NCI-H460 (cell line): Measurements from ENCODE around the gene RPS28. TPM values are rescaled to one million over a fixed set of nuclear protein-coding genes. Genes with fewer than 3 reads are reported as not detected.
"Not testable (repeated sequence)": the region's sequence is repeated elsewhere in the genome, so short reads cannot be mapped to it uniquely, and the experiment has no call there.

Experiments used
- DNase-seq: peaks from one replicate; pipeline ENCODE4 v3.0.0-alpha.2; 2016; ENCODE audit warnings: low read depth; ENCODE audit errors: extremely low read depth
- total RNA-seq: library from RNA; depleted of rRNA; stranded (reverse); fragments of >200 nt; shearing (Covaris generic); gene quantifications from 2 replicates; pipeline ENCODE4 v1.2.3, GENCODE V29; 2014

Gene RPS28
- total RNA-seq, 1 experiment from 2014 or later = 623 TPM

- no peak for DNase-seq
Measured at GRCh38 chr19:8340341-8341096, 19.2 kb downstream of the RPS28 start.

- not testable (repeated sequence) for DNase-seq
Measured at GRCh38 chr19:8341504-8341903, 20.2 kb downstream of the RPS28 start.

GRCh38 chr19:8342316-8342683, 21.0 kb downstream of the RPS28 start:
- DNase-seq = no peak

- DNase-seq = peak; percentile 94
Measured at GRCh38 chr19:8342684-8343482, 21.6 kb downstream of the RPS28 start, which contains the start of gene KANK3. KANK3 (minus strand) TSS chr19:8343262; CDS start chr19:8337828, 5,434 bp downstream.

GRCh38 chr19:8343483-8343844, 22.2 kb downstream of the RPS28 start:
- DNase-seq = no peak

- DNase-seq = not testable (repeated sequence)
Measured at GRCh38 chr19:8349629-8350372, 28.5 kb downstream of the RPS28 start.

GRCh38 chr19:8352134-8352827, 31.0 kb downstream of the RPS28 start:
- DNase-seq = no peak

- not testable (repeated sequence) for DNase-seq
Measured at GRCh38 chr19:8352845-8353244, 31.5 kb downstream of the RPS28 start.

GRCh38 chr19:8355631-8356402, 34.5 kb downstream of the RPS28 start:
- peak; percentile 64 for DNase-seq

GRCh38 chr19:8357007-8357521, 35.8 kb downstream of the RPS28 start:
- no peak for DNase-seq

- DNase-seq = no peak
Measured at GRCh38 chr19:8358948-8359347, 37.7 kb downstream of the RPS28 start.

- no peak for DNase-seq
Measured at GRCh38 chr19:8360196-8360595, 38.9 kb downstream of the RPS28 start.

GRCh38 chr19:8361921-8362793, 40.9 kb downstream of the RPS28 start:
- DNase-seq = peak; percentile 97

- DNase-seq = peak; percentile 64
Measured at GRCh38 chr19:8363803-8364771, 42.8 kb downstream of the RPS28 start, which contains the start of gene ANGPTL4. ANGPTL4 (plus strand) TSS chr19:8364155; CDS start chr19:8364322, 167 bp downstream.

- DNase-seq = no peak
Measured at GRCh38 chr19:8366121-8366581, 44.9 kb downstream of the RPS28 start.

GRCh38 chr19:8366961-8367326, 45.6 kb downstream of the RPS28 start:
- no peak for DNase-seq

- no peak for DNase-seq
Measured at GRCh38 chr19:8367327-8368001, 46.2 kb downstream of the RPS28 start.
